Right lung (tissue), 5 donors: ENCODE data around the gene RPN1. TPM values are rescaled to one million over a fixed set of nuclear protein-coding genes. Genes with fewer than 3 reads are reported as not detected.
"Not testable (repeated sequence)": the region's sequence is repeated elsewhere in the genome, so short reads cannot be mapped to it uniquely, and the experiment has no call there.

Source experiments
- DNase-seq, 2 donors: peaks; one replicate each; pipeline ENCODE4 v3.0.0-alpha.2; 2013
- polyA plus RNA-seq, 5 donors: library from polyadenylated mRNA; unstranded; fragments of 120-200 nt; gene quantifications; one replicate each; pipeline versions ENCODE4 v1.2.1 to v1.2.3, GENCODE V29; 2013; ENCODE audit warnings: inconsistent platforms in 1 of 5, low replicate concordance in 1 of 5; ENCODE audit not compliant: insufficient read length in 5 of 5, insufficient read depth in 1 of 5

The RPN1 gene
- polyA plus RNA-seq, 5 donors = 141 to 153 (median 152) TPM

GRCh38 chr3:128613083-128613829 is 37.4 kb downstream of the RPN1 start:
- DNase-seq = no peak

GRCh38 chr3:128610451-128611070 is 40.1 kb downstream of the RPN1 start:
- DNase-seq = no peak

- DNase-seq = no peak
Observed at GRCh38 chr3:128609294-128609693, 41.3 kb downstream of the RPN1 start.

GRCh38 chr3:128607710-128608048 is 42.9 kb downstream of the RPN1 start:
- DNase-seq = no peak

GRCh38 chr3:128606094-128606493 is 44.5 kb downstream of the RPN1 start:
- no peak for DNase-seq

GRCh38 chr3:128605091-128606046 is 45.2 kb downstream of the RPN1 start:
- DNase-seq = no peak

- no peak for DNase-seq
Observed at GRCh38 chr3:128603811-128604775, 46.5 kb downstream of the RPN1 start.

- no peak for DNase-seq
Observed at GRCh38 chr3:128603313-128603712, 47.3 kb downstream of the RPN1 start.

- DNase-seq = no peak
Observed at GRCh38 chr3:128598884-128599664, 51.5 kb downstream of the RPN1 start.

GRCh38 chr3:128597900-128598299 is 52.7 kb downstream of the RPN1 start:
- no peak for DNase-seq

- no peak for DNase-seq
Observed at GRCh38 chr3:128592864-128593263, 57.8 kb downstream of the RPN1 start.

- no peak for DNase-seq
Observed at GRCh38 chr3:128591738-128592426, 58.7 kb downstream of the RPN1 start.

GRCh38 chr3:128590948-128591347 is 59.7 kb downstream of the RPN1 start:
- no peak for DNase-seq

- not testable (repeated sequence) for DNase-seq
Observed at GRCh38 chr3:128589985-128590384, 60.6 kb downstream of the RPN1 start.

GRCh38 chr3:128588147-128588546 is 62.5 kb downstream of the RPN1 start:
- no peak for DNase-seq

- DNase-seq = no peak
Observed at GRCh38 chr3:128587391-128587790, 63.2 kb downstream of the RPN1 start.

GRCh38 chr3:128586932-128587331 is 63.7 kb downstream of the RPN1 start:
- DNase-seq = not testable (repeated sequence)

GRCh38 chr3:128586391-128586790 is 64.2 kb downstream of the RPN1 start:
- not testable (repeated sequence) for DNase-seq

- no peak for DNase-seq
Observed at GRCh38 chr3:128585974-128586373, 64.6 kb downstream of the RPN1 start.

- no peak for DNase-seq
Observed at GRCh38 chr3:128585189-128585588, 65.4 kb downstream of the RPN1 start.
